Esophagus (tissue), 2 donors: ENCODE data around the gene IGFBPL1. TPM values are rescaled to one million over a fixed set of nuclear protein-coding genes. Genes with fewer than 3 reads are reported as not detected.
"Not testable (repeated sequence)": the region's sequence is repeated elsewhere in the genome, so short reads cannot be mapped to it uniquely, and the experiment has no call there.

ENCODE experiments used
- H3K27ac ChIP-seq, 2 donors: one replicate each; pipeline ENCODE4 v1.5.1; 2013; ENCODE audit warnings: low read depth in 2 of 2, mild to moderate bottlenecking in 2 of 2, inconsistent platforms in 1 of 2, low read length in 1 of 2, moderate library complexity in 1 of 2
- H3K27me3 ChIP-seq, 2 donors: one replicate each; pipeline ENCODE4 v1.6.1; 2013; ENCODE audit warnings: low read length in 2 of 2, control low read depth in 1 of 2, mild to moderate bottlenecking in 1 of 2; ENCODE audit not compliant: insufficient read depth in 2 of 2, control insufficient read depth in 1 of 2
- H3K36me3 ChIP-seq, 2 donors: one replicate each; pipeline ENCODE4 v1.6.1; 2013; ENCODE audit warnings: low read length in 1 of 2; ENCODE audit not compliant: control insufficient read depth in 2 of 2, insufficient read depth in 2 of 2
- H3K4me1 ChIP-seq, 2 donors: one replicate each; pipeline ENCODE4 v1.6.1; 2013; ENCODE audit warnings: low read length in 1 of 2; ENCODE audit not compliant: control insufficient read depth in 2 of 2, insufficient read depth in 2 of 2
- H3K4me3 ChIP-seq, 2 donors: one replicate each; pipeline ENCODE4 v1.5.1; 2013; ENCODE audit warnings: low read length in 2 of 2, mild to moderate bottlenecking in 2 of 2, low read depth in 1 of 2, moderate library complexity in 1 of 2
- H3K9me3 ChIP-seq, 2 donors: one replicate each; pipeline ENCODE4 v1.6.1; 2013; ENCODE audit warnings: mild to moderate bottlenecking in 2 of 2, low read depth in 1 of 2, low read length in 1 of 2, moderate library complexity in 1 of 2; ENCODE audit not compliant: control insufficient read depth in 2 of 2, insufficient read depth in 1 of 2
- WGBS, 2 donors: extraction: QIAGEN DNeasy Blood & Tissue Kit; methylation state at CpG; one replicate each; pipeline ENCODE4 v1.1.7; 2013; 5-methylcytosine and 5-hydroxymethylcytosine counted together
- polyA plus RNA-seq, 2 donors: library from polyadenylated mRNA; stranded (reverse); fragments of 200-250 nt; gene quantifications; one replicate each; pipeline ENCODE4 v1.2.3, GENCODE V29; 2013
- donor health status: healthy with polysubstance abuse.
- donor health status: Bipolar disorder and iron deficiency.

Gene IGFBPL1, protein sequence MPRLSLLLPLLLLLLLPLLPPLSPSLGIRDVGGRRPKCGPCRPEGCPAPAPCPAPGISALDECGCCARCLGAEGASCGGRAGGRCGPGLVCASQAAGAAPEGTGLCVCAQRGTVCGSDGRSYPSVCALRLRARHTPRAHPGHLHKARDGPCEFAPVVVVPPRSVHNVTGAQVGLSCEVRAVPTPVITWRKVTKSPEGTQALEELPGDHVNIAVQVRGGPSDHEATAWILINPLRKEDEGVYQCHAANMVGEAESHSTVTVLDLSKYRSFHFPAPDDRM
- under 1 TPM in 1 of 2 donors, not detected in 1; 0.02 TPM for polyA plus RNA-seq

DNA sequence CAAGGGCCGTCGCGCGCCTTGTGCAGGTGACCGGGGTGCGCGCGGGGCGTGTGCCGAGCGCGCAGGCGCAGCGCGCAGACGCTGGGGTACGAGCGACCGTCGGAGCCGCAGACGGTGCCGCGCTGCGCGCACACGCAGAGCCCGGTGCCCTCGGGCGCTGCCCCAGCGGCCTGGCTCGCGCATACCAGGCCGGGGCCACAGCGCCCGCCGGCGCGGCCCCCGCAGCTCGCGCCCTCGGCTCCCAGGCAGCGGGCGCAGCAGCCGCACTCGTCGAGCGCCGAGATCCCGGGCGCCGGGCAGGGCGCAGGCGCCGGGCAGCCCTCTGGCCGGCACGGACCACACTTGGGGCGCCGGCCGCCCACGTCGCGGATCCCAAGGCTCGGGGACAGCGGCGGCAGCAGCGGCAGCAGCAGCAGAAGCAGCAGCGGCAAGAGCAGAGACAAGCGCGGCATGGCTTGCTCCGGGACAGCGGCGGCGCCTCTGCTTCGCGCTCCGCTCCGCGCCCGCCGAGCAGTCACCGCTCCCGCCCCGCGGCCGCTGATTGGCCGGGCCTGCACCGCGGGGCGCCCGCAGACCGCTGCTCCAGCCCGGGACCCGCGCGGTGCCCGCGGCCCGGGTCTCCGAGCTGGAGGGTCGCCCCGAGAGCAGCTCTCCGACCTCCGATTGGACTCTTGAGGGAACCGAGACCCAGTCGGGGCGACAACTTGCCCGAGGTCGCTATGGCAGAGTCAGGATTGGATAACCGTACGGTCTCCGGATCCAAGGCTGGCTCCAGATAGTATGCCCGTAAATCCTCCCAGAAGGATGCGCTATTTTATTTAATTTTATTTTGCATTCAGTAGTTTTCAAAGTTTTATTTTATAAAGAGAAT, at the start of gene IGFBPL1:
IGFBPL1 (minus strand) TSS at position 482 of the 871 bp plus-strand sequence; CDS start at position 452, 30 bp downstream.
- Histone ChIP-seq H3K4me1 (peaks cover 0 to 4% of the 10 kb centered on the region in 2 donors), H3K9me3 (peaks cover 0 to 2% of the 10 kb centered on the region in 2 donors), H3K4me3 (peak within 1 kb of the TSS; percentile 42 to 56), H3K36me3 (no peaks in the 10 kb centered on the region), H3K27ac (no peak within 1 kb of the TSS), H3K27me3 (peaks cover 0 to 3% of the 10 kb centered on the region in 2 donors)
- WGBS, 2 donors, result 2% methylated on average over 61 to 115 of the region's 115 CpGs

DNA sequence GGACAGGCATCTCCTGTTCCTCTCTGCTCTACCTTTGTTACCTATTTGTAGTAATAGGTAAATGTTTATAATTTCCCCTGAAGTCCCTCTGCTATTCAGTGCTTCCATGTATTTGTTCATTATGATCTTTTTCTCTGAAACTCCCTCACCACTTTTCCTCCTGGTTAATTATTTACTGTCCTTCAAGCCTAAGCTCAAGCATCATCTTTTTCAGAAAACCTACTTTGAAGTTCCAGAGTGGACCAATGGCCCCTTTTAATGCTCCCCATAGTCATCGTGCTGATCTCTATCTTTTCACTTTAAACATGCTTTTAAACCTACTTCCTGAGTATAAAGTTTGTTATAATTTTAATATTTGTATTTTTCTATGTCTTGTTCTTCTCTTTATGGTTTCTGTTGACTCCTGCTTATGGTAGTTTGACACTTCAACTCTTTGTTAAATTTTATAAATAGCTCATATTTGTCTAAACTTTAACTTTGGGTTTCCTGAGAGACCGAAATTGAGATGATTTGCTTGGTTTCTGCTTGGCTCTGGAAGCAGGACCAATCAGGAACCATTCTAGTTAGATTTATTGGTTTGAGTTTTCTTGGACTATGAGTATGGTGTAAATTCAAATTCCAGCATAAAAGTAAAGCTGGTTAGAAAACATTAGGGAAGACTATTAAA, 48.5 kb upstream of the IGFBPL1 start:
- not testable (repeated sequence) for H3K4me1 ChIP-seq, H3K36me3 ChIP-seq, H3K9me3 ChIP-seq, H3K27me3 ChIP-seq, H3K27ac ChIP-seq, H3K4me3 ChIP-seq
- 70 to 78% methylated on average over 2 of the region's 2 CpGs for WGBS, 2 donors

DNA sequence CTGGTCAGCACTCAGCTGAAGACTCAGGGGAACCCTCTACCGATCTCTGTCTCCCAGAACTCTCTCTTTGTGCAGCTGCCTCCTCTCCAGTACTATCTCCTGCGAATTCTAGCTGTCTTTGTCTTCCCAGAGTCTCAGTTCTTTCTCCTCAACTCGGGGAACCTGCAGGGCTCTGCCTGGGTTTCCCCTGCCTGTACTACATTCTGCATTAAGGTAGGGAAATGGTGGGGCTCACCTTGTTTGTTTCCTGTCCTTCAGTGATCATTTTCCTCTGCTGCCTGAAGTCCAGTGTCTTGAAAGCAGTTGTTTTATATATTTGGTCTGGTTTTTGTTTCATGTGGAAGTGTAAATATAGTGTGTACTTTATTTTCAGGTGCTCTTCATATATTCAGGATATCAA, 43.1 kb upstream of the IGFBPL1 start:
- 46 to 51% methylated on average over 3 of the region's 3 CpGs for WGBS, 2 donors
- H3K4me3 ChIP-seq, result no peak overlapping the region
- no peaks in the 10 kb centered on the region for H3K27me3 ChIP-seq
- H3K27ac ChIP-seq, result no peak overlapping the region
- H3K36me3 ChIP-seq, result no peaks in the 10 kb centered on the region
- H3K9me3 ChIP-seq, result no peaks in the 10 kb centered on the region
- no peaks in the 10 kb centered on the region for H3K4me1 ChIP-seq

DNA sequence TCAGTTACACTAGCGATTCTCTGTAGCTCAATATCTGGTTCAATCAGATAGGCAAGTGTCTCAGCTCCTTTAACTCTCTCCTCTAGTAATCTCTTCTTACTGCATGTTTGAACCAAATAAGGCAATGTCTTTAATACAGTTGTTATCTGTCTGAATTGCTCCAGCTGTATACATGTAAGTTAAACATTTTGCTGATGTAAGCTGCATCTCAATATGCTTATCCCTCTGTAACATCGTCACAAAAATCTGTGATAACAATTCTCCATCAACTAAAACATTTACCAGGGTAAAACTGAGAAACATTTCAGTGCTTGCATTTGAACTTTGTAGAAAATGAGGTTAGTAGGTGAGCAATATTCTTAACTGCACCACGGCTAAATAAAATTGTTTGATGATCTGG, 29.6 kb upstream of the IGFBPL1 start:
- H3K27me3 ChIP-seq, result no peaks in the 10 kb centered on the region
- H3K9me3 ChIP-seq, result no peaks in the 10 kb centered on the region
- no peak overlapping the region for H3K27ac ChIP-seq
- no peak overlapping the region for H3K4me3 ChIP-seq
- no peaks in the 10 kb centered on the region for H3K4me1 ChIP-seq
- WGBS, 2 donors, result 80 to 81% methylated on average over 3 of the region's 3 CpGs
- H3K36me3 ChIP-seq, result no peaks in the 10 kb centered on the region

DNA sequence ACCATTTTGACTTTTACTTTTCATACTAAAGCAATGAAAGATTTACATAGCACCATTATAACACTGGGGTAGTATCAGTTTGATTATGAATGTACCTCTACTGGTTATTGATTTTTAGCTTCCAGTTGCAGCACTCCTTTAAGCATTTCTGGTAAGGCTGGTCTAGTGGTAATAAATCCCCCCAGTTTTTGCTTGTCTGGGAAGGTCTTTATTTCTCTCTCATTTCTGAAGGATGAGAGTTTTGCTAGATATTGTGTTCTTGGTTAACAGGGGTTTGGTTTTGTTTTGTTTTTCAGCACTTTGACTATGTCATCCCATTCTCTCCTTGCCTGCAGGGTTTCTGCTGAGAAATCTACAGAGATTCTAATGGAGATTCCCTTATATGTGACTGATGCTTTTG, 26.9 kb upstream of the IGFBPL1 start:
- H3K36me3 ChIP-seq, result no peaks in the 10 kb centered on the region
- no peaks in the 10 kb centered on the region for H3K4me1 ChIP-seq
- no peaks in the 10 kb centered on the region for H3K27me3 ChIP-seq
- H3K9me3 ChIP-seq, result no peaks in the 10 kb centered on the region
- H3K27ac ChIP-seq, result no peak overlapping the region
- no peak overlapping the region for H3K4me3 ChIP-seq

DNA sequence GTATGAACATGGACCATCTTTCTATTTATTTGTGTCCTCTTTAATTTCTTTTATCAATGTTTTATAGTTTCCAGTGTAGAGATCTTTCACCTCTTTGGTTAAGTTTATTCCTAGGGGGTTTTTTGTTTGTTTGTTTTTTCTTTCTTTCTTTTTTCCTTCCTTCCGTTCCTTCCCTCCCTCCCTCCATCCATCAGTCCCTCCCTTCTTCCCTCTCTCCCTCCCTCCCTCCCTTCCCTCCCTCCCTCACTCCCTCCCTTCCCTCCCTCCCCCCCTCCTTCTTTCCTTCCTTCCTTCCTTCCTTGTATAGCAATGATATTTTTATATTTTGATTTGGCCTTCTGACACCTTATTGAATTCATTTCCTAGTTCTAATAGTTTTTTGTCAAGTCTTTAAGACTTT, 23.4 kb upstream of the IGFBPL1 start:
- WGBS, 2 donors, result 58 to 60% methylated on average over 1 of the region's 1 CpG
- Histone ChIP-seq H3K27ac (no peak overlapping the region), H3K36me3 (peaks cover 0 to 2% of the 10 kb centered on the region in 2 donors)

DNA sequence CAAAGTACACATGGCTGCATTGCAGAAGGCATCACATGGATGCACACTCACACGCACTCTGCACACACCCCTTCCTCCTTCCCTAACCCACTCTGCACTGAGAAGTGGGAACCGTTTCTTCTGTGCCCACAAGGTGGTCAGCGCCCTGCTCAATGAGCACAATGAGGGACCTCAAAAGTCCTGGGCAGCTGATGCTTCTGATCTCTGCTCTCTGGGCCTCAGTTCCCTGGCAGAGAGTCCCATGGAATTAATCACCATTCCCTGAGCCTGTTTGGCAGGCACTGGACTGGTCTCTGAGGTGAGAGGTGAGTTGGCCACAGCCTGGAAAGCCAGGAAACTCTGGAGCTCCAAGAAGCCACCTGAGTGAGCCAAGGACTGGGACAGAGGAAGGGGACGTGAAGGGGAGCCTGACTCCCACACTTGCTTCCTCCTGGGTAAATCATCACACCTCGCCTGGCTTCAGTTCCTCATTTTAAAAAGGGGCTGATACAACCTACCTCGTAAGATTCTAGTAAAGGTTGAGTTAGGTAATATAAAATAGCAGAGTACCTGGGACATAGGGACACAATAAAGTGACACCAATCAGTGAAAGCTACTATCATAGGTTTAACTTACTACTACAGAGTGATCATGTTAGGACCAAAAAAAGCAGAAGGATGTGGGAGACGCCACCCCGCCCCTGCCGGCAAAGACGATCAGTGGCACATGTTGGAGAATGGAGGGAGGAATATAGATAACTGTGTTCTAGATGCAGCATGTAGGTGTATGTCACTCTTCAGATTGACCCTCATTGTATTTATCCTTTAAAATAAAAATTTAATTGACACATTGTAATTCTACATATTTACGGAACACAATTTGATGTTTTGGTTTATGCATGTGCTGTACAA, 21.1 kb upstream of the IGFBPL1 start:
- H3K36me3 ChIP-seq, result peaks cover 0 to 2% of the 10 kb centered on the region in 2 donors
- no peak overlapping the region for H3K27ac ChIP-seq
- H3K4me1 ChIP-seq, result no peaks in the 10 kb centered on the region
- H3K27me3 ChIP-seq, result no peaks in the 10 kb centered on the region
- WGBS, 2 donors, result 70% methylated on average over 11 of the region's 11 CpGs
- no peak overlapping the region for H3K4me3 ChIP-seq
- H3K9me3 ChIP-seq, result no peaks in the 10 kb centered on the region

More for the DNA sequence above, 23.4 kb upstream of the IGFBPL1 start:
- H3K27me3 ChIP-seq, result no peaks in the 10 kb centered on the region
- no peak overlapping the region for H3K4me3 ChIP-seq
- no peaks in the 10 kb centered on the region for H3K4me1 ChIP-seq
- no peaks in the 10 kb centered on the region for H3K9me3 ChIP-seq

DNA sequence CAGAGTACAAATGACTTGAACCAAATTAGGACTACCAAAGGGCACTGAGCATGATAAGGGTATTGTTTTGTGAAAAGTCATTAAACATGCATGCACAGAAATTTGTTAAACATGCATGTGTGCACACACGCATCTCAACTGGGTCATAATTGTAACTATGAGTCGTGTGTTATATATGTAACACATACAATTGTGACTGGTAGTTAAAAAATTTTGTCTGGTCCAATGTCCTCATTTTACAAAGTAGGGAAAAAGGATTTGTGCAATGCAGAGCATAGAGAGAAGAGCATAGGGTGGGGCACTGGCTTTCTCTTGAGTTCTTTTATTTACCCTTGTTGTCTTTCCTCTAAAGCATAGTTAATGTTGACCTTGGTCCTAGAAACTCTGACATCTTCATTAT, 19.3 kb upstream of the IGFBPL1 start:
- no peaks in the 10 kb centered on the region for H3K4me1 ChIP-seq
- H3K9me3 ChIP-seq, result no peaks in the 10 kb centered on the region
- peaks cover 0 to 2% of the 10 kb centered on the region in 2 donors for H3K36me3 ChIP-seq
- H3K4me3 ChIP-seq, result no peak overlapping the region
- 33 to 79% methylated on average over 2 of the region's 2 CpGs for WGBS, 2 donors
- H3K27ac ChIP-seq, result no peak overlapping the region
- H3K27me3 ChIP-seq, result no peaks in the 10 kb centered on the region

DNA sequence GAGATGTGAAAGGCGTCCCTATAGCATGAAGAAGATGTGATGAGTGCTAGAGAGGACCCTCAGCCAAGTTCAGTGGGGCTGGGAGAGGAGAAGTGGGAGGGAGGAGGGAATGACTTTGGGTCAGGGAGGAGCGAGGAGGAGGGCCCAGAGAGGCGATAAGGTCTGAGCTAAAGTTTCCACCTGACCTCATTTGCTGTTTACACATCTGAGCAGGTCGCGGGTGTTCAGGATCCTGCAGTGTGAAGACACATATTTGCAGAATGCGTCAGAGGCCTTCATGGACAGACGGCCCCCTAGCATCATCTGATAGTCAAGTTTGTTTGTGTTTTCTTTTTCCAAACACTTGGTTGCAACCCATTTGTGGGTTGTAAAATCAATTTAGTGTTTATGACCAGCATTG, 18.9 kb upstream of the IGFBPL1 start:
- Histone ChIP-seq H3K36me3 (peaks cover 0 to 2% of the 10 kb centered on the region in 2 donors), H3K27me3 (no peaks in the 10 kb centered on the region), H3K27ac (no peak overlapping the region), H3K4me3 (no peak overlapping the region), H3K9me3 (no peaks in the 10 kb centered on the region), H3K4me1 (no peaks in the 10 kb centered on the region)
- 72 to 78% methylated on average over 7 of the region's 7 CpGs for WGBS, 2 donors
